ENCODE results near the gene LYRM7.
"Not testable (repeated sequence)": the region's sequence is repeated elsewhere in the genome, so short reads cannot be mapped to it uniquely, and the experiment has no call there.

Gene LYRM7

DNA sequence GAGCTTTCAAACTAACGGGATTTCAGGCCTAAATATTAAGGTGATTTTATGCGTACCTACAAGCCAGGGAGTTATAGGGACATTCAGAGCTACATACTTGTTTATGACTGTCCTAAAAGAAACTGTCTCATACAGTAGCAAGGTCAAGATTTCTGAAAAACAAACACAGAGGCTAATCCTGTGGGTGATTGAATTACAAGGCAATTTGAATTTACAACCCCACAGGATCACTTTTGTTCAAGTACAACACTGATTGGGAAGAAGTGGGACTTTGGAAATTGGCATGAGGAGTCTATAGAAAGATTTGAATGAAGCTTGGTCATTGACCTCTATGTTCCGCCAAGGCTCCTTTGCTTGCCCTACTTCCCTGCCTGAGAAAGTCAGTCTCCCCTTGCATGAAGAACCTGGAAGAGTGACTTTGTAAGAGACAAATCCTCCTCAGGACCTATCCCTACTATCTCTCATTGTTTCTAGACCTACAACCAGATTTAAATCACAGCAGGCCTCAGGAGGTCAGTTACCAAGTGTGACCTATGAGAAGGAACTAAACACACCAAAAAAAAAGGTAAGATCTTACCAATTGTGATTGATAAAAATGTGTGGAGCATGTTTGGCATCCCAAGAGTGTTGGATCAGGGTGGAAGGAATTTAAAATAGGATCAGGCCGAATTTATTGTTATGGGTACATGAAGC lies 54.7 kb downstream of the LYRM7 start:
- no peak overlapping the region for H3K9ac ChIP-seq (ENCODE audit: low read length)
- H3K27me3 ChIP-seq (ENCODE audit: control insufficient read depth, insufficient read depth, low read length): no peaks in the 10 kb centered on the region
- no peaks in the 10 kb centered on the region for H3K36me3 ChIP-seq (ENCODE audit: control insufficient read depth, insufficient read depth, low read length)
- H3K27ac ChIP-seq (ENCODE audit: low read depth, low read length): no peak overlapping the region
- no peak overlapping the region for H3K4me3 ChIP-seq (ENCODE audit: low read length)
- H3K4me1 ChIP-seq (ENCODE audit: control insufficient read depth, insufficient read depth, low read length): no peaks in the 10 kb centered on the region

DNA sequence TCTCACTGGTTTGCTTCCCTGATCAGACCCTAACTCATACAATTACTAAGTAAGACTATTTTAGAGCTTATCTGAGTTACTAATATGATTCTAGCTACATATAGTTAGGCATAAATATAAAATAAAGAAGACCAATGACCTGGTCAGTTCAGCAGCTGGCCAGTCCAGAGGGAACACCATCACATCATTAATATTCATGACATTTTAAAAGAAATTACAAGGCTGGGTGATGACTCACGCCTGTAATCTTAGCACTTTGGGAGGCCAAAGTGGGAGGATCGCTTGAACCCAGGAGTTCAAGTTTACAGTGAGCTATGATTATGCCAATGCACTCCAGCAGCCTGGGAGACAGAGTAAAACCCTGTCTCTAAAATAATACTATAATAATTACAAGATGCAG lies 56.2 kb downstream of the LYRM7 start:
- Histone ChIP-seq H3K27me3 (ENCODE audit: control insufficient read depth, insufficient read depth, low read length) (no peaks in the 10 kb centered on the region), H3K9ac (ENCODE audit: low read length) (no peak overlapping the region), H3K36me3 (ENCODE audit: control insufficient read depth, insufficient read depth, low read length) (no peaks in the 10 kb centered on the region), H3K4me1 (ENCODE audit: control insufficient read depth, insufficient read depth, low read length) (no peaks in the 10 kb centered on the region), H3K4me3 (ENCODE audit: low read length) (no peak overlapping the region), H3K27ac (ENCODE audit: low read depth, low read length) (no peak overlapping the region)

DNA sequence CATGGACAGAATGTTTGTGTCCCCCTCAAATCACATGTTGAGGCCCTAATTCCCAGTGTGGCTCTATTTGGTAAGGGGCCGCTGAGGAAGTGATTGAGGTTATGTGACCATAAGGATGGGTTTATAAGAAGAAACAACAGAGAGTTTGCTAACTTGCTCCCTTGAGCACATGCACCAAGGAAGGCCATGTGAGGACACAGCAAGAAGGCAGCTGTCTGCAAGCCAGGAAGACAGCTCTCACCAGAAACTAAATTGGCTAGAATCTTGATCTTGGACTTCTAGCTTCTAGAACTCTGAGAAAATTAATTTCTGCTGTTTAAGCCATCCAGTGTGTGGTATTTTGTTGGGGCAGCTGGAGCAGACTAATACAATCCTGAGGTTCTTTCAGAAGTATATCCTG lies 57.9 kb downstream of the LYRM7 start:
- Histone ChIP-seq H3K27me3 (ENCODE audit: control insufficient read depth, insufficient read depth, low read length) (no peaks in the 10 kb centered on the region), H3K4me3 (ENCODE audit: low read length) (no peak overlapping the region), H3K9ac (ENCODE audit: low read length) (no peak overlapping the region), H3K36me3 (ENCODE audit: control insufficient read depth, insufficient read depth, low read length) (no peaks in the 10 kb centered on the region), H3K4me1 (ENCODE audit: control insufficient read depth, insufficient read depth, low read length) (no peaks in the 10 kb centered on the region), H3K27ac (ENCODE audit: low read depth, low read length) (no peak overlapping the region)

DNA sequence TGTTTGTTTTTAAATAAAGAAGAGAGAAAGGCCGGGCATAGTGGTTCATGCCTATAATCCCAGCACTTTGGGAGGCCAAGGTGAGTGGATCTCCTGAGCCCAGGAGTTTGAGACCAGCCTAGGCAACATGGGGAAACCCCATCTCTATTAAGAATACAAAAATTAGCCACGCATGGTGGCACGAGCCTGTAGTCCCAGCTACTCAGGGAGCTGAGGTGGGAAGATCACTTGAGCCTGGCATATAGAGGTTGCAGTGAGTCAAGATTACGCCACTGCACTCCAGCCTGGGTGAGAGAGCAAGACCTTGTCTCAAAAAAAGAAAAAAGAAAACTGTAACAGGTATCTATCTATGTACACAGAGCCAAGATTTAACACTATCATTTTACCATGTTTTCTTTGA lies 58.9 kb downstream of the LYRM7 start:
- no peaks in the 10 kb centered on the region for H3K27me3 ChIP-seq (ENCODE audit: control insufficient read depth, insufficient read depth, low read length)
- H3K27ac ChIP-seq (ENCODE audit: low read depth, low read length): no peak overlapping the region
- H3K9ac ChIP-seq (ENCODE audit: low read length): no peak overlapping the region
- no peaks in the 10 kb centered on the region for H3K36me3 ChIP-seq (ENCODE audit: control insufficient read depth, insufficient read depth, low read length)
- no peaks in the 10 kb centered on the region for H3K4me1 ChIP-seq (ENCODE audit: control insufficient read depth, insufficient read depth, low read length)
- no peak overlapping the region for H3K4me3 ChIP-seq (ENCODE audit: low read length)

DNA sequence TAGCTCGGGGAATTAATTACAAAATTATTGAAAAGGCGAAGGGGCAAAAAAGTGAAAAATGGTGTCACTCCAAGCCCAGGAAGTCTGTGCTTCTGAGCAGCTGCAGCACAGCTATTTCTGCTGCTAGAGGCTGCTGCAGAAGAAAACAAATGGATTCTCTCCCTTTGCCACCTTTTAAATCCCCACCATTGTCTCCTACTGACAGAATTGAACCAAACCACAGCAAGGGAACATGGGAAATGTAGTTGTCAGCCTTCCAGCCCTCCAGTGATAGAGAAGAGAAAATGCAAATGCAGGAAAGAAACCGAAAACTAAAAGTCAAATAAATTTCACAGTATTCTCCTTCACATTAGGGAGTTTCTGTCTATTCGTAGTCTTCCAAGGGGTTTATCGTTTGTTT lies 59.7 kb downstream of the LYRM7 start:
- Histone ChIP-seq H3K27me3 (ENCODE audit: control insufficient read depth, insufficient read depth, low read length) (no peaks in the 10 kb centered on the region), H3K36me3 (ENCODE audit: control insufficient read depth, insufficient read depth, low read length) (no peaks in the 10 kb centered on the region), H3K27ac (ENCODE audit: low read depth, low read length) (no peak overlapping the region), H3K4me1 (ENCODE audit: control insufficient read depth, insufficient read depth, low read length) (no peaks in the 10 kb centered on the region), H3K9ac (ENCODE audit: low read length) (no peak overlapping the region), H3K4me3 (ENCODE audit: low read length) (no peak overlapping the region)

DNA sequence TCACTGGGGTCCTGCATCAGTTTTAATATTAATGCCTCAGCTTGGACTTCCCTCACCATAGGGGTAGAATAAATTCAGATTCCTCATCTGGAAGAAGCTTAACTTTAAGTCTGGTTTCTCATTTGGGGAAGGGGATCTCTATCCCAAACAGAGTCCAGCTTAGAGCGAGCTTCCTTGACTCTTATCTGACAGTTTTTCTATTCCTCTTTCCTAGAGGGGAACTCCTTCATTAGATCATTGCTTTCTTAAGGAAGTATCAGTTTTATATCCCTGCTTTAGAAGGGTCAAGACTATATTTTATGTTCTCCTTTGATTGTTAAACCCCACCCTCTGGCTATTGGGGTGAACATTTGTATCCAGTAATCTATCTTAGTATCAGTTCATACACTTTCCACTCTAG lies 68.9 kb downstream of the LYRM7 start:
- no peaks in the 10 kb centered on the region for H3K4me1 ChIP-seq (ENCODE audit: control insufficient read depth, insufficient read depth, low read length)
- no peak overlapping the region for H3K27ac ChIP-seq (ENCODE audit: low read depth, low read length)
- H3K36me3 ChIP-seq (ENCODE audit: control insufficient read depth, insufficient read depth, low read length): no peaks in the 10 kb centered on the region
- no peak overlapping the region for H3K9ac ChIP-seq (ENCODE audit: low read length)
- no peak overlapping the region for H3K4me3 ChIP-seq (ENCODE audit: low read length)
- no peaks in the 10 kb centered on the region for H3K27me3 ChIP-seq (ENCODE audit: control insufficient read depth, insufficient read depth, low read length)

DNA sequence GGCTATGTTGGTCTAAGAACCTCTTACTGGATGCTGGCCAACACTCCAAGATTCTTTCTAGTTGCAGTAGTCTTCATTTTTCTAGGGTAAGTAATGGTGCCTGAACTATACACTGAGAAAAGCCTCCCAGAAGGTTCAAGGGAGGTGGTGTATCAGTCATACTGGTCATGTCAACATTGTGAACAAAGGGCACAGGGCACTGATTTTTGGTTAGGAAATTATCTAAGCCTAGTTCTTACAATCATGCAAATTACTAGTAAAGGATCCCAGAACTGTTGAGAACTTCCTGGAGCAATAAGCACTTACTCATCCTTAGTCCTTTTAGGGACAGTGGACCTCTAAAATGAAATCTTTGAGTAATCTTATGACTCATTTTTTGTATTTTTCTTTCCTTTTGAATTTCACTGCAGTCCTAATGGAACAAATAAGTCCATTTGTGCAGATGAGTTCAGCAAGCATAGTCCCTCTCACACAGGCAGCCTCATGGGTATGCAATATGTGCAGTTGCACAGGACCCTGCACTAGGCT lies 72.0 kb downstream of the LYRM7 start:
- H3K4me1 ChIP-seq (ENCODE audit: control insufficient read depth, insufficient read depth, low read length): no peaks in the 10 kb centered on the region
- H3K27ac ChIP-seq (ENCODE audit: low read depth, low read length): no peak overlapping the region
- H3K27me3 ChIP-seq (ENCODE audit: control insufficient read depth, insufficient read depth, low read length): no peaks in the 10 kb centered on the region
- no peaks in the 10 kb centered on the region for H3K36me3 ChIP-seq (ENCODE audit: control insufficient read depth, insufficient read depth, low read length)
- H3K9ac ChIP-seq (ENCODE audit: low read length): no peak overlapping the region
- H3K4me3 ChIP-seq (ENCODE audit: low read length): no peak overlapping the region

DNA sequence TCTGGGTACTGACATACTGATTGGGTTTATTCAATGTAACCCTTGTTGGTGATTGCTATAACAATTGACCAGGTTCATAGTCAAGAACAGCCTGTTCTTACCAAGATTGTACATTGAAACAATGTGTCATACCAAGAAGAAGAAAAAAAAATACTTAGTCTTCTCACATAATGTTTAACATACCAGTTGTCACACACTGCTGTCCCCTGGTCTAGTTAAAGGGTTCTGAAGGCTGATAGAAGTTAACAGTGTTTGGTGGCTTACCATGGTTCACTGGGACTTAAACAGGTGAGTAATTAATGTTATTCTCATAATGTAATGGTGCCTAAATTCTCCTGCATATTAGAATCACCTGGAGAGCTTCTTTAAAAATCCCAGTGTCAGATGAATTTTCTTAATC lies 74.6 kb downstream of the LYRM7 start:
- Histone ChIP-seq H3K4me3 (ENCODE audit: low read length) (no peak overlapping the region), H3K27me3 (ENCODE audit: control insufficient read depth, insufficient read depth, low read length) (no peaks in the 10 kb centered on the region), H3K9ac (ENCODE audit: low read length) (no peak overlapping the region), H3K27ac (ENCODE audit: low read depth, low read length) (no peak overlapping the region), H3K4me1 (ENCODE audit: control insufficient read depth, insufficient read depth, low read length) (no peaks in the 10 kb centered on the region), H3K36me3 (ENCODE audit: control insufficient read depth, insufficient read depth, low read length) (no peaks in the 10 kb centered on the region)

DNA sequence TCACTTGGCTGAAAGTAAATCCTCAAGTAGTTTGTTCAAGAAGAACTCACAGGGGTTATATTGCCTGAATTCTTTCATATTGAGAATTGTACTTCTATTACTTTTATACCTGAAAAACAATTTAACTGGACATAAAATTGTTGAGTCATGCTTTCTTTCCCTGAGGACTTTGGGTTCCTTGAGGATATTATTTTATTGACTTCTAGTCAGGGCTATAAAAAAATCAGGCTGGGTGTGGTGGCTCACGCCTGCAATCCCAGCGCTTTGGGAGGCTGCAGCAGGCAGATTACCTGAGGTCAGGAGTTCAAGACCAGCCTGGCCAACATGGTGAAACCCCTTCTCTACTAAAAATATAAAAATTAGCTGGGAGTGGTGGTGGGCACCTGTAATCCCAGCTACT lies 75.2 kb downstream of the LYRM7 start:
- Histone ChIP-seq H3K9ac (ENCODE audit: low read length) (no peak overlapping the region), H3K4me1 (ENCODE audit: control insufficient read depth, insufficient read depth, low read length) (no peaks in the 10 kb centered on the region), H3K36me3 (ENCODE audit: control insufficient read depth, insufficient read depth, low read length) (no peaks in the 10 kb centered on the region), H3K27me3 (ENCODE audit: control insufficient read depth, insufficient read depth, low read length) (no peaks in the 10 kb centered on the region), H3K4me3 (ENCODE audit: low read length) (no peak overlapping the region), H3K27ac (ENCODE audit: low read depth, low read length) (no peak overlapping the region)

DNA sequence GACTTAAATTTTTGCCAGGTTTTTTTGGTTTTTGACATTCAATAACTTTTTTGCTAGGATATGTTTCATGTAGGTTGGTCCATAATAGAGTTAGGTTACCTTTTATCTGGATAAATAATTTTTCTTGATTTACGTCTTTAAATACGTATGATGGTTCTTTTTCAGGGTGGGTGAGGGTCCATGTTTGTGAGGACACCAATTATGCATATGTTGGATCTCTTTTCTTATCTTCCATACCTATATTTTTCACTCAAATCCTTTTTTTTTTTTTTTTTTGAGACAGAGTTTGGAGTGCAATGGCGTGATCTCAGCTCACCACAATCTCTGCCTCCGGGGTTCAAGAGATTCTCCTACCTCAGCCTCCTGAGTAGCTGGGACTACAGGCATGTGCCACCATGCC lies 75.8 kb downstream of the LYRM7 start:
- no peak overlapping the region for H3K4me3 ChIP-seq (ENCODE audit: low read length)
- no peaks in the 10 kb centered on the region for H3K4me1 ChIP-seq (ENCODE audit: control insufficient read depth, insufficient read depth, low read length)
- H3K9ac ChIP-seq (ENCODE audit: low read length): no peak overlapping the region
- no peaks in the 10 kb centered on the region for H3K36me3 ChIP-seq (ENCODE audit: control insufficient read depth, insufficient read depth, low read length)
- H3K27ac ChIP-seq (ENCODE audit: low read depth, low read length): no peak overlapping the region
- no peaks in the 10 kb centered on the region for H3K27me3 ChIP-seq (ENCODE audit: control insufficient read depth, insufficient read depth, low read length)

DNA sequence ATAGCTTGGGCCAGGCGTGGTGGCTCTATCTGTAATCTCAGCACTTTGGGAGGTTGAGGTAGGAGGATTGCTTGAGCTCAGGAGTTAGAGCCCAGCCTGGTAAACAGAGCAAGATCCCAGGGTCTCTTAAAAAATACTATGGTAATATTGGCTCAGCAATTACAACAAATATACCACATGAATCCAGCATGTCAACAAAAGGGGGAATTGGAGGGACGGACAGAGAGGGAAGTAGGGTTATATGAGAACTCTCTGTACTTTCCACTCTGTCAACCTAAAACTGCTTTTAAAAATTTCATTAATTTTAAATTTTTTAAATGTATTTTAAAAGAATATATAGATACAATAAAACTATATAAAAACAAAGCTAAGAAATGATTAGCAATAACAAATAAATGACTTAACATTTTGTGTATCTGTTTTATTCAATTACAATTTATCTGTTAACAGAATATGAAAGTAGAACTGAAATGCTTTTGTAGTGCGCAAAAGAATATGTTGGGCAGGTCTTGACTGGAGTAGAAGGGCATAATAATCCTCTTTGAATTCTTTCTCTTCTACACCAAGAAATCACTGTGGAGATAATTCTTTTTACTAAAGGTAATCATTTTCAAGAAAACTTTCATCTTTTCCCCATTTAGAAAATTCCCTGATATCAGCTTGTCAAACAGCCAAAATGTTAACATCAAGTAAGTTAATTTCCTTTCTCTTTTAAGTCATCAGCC lies 80.2 kb downstream of the LYRM7 start:
- Histone ChIP-seq H3K4me1 (ENCODE audit: control insufficient read depth, insufficient read depth, low read length) (no peaks in the 10 kb centered on the region), H3K36me3 (ENCODE audit: control insufficient read depth, insufficient read depth, low read length) (no peaks in the 10 kb centered on the region), H3K27me3 (ENCODE audit: control insufficient read depth, insufficient read depth, low read length) (no peaks in the 10 kb centered on the region), H3K9ac (ENCODE audit: low read length) (no peak overlapping the region), H3K27ac (ENCODE audit: low read depth, low read length) (no peak overlapping the region), H3K4me3 (ENCODE audit: low read length) (no peak overlapping the region)

DNA sequence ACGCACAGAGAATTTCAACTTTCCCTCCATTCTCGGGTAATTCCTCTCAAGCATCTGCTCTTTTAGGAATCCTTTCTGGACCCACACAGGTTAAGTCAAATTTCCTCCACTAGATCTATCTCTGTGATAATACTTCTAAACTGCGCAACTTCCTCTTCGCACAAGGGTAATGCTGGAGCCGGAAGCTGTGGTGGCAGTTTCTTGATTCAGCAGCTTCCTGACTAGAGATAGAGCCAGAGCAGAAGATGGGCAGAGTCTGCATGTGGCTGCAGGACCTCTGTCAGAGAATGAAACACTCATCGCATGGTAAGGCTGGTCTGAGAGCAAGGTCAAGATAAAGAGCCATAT lies 82.1 kb downstream of the LYRM7 start:
- Histone ChIP-seq H3K27ac (ENCODE audit: low read depth, low read length) (no peak overlapping the region), H3K9ac (ENCODE audit: low read length) (no peak overlapping the region)

DNA sequence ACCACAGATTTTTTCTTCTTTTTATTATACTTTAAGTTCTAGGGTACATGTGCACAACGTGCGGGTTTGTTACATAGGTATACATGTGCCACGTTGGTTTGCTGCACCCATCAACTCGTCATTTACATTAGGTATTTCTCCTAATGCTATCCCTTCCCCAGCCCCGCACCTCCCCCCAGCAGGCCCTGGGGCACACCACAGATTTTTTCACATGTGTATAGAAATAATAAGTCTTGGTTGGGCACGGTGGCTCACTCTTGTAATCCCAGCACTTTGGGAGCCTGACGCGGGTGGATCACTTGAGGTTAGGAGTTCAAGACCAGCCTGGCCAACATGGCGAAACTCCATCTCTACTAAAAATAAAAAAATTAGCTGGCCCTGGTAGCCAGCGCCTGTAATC lies 83.3 kb downstream of the LYRM7 start:
- not testable (repeated sequence) for H3K4me1 ChIP-seq (ENCODE audit: control insufficient read depth, insufficient read depth, low read length); H3K9ac ChIP-seq (ENCODE audit: low read length); H3K27ac ChIP-seq (ENCODE audit: low read depth, low read length); H3K36me3 ChIP-seq (ENCODE audit: control insufficient read depth, insufficient read depth, low read length); H3K27me3 ChIP-seq (ENCODE audit: control insufficient read depth, insufficient read depth, low read length); H3K4me3 ChIP-seq (ENCODE audit: low read length)

More for the DNA sequence above, 82.1 kb downstream of the LYRM7 start:
- Histone ChIP-seq H3K4me3 (ENCODE audit: low read length) (peak overlapping the region; percentile 17), H3K36me3 (ENCODE audit: control insufficient read depth, insufficient read depth, low read length) (no peaks in the 10 kb centered on the region), H3K4me1 (ENCODE audit: control insufficient read depth, insufficient read depth, low read length) (no peaks in the 10 kb centered on the region), H3K27me3 (ENCODE audit: control insufficient read depth, insufficient read depth, low read length) (no peaks in the 10 kb centered on the region)

Measured in rectal smooth muscle tissue (tissue), 1 donor.